ENCODE results near the gene MEIS2.

MEIS2 gene

DNA sequence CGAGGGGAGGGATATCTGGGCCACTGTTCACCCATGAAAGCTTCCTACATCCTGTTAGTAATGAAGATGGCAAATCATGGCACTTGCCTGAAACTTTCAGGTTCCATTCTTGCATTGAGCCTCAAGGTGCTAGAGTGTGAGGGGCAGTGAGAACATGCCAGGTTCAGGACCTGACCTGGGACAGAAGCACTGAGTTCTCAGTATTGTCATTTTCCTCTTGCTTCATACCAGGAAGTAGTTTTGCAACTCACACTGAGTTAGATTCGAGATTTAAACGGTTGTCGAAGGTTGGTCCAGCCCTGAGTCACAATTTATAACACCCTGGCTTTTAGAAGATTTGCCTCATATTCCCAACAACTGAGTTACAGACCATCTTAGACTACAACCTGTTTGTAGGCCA, 11.8 kb upstream of the MEIS2 start:
- DNase-seq = no peak

DNA sequence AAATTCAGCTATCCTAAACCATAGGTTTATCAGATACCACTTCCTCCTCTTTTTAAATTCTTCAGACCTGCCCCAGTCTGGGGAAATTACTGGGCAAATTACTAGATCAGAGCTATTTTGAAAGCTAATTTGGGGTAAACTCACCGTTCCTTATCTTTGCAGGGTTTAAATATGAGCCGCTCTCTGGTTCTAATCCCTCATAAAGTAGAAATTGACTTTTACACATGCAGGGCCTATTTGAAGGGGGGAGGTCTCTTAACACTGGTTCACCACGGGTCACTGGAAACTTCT, 11.0 kb upstream of the MEIS2 start:
- no peak for DNase-seq

DNA sequence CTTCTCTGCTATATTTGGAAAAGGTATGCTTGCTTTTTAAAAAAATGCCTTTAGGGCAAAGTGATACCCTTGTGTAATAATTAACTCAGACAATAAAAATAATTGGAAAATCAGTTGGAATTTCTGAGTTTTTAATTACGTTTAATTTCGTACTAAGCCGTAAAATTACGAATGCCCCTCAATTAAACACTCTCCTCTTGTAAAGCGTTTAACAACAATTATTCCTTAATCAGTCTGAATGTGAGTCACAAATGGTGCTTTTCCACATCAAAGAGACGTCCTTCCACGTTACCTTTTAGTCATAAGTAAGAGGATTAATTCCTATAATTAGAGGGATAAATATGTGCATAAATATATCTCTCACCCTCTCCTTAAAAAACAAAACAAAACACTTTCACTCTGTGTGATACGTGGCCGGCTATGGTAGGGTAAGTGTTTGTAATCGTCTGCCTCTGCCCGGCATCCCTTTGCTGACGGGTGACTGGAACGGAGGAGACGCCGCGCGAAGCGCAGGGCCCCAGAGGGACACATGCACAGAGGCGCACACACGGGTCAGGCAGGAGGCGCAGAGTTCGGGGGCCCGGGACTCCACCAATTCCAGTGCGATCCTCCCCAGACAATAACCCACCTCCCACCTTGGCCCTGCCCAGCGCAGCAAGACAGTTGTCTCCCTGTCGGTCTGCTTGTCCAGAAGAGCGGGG, 9.7 kb upstream of the MEIS2 start:
- no peak for DNase-seq

DNA sequence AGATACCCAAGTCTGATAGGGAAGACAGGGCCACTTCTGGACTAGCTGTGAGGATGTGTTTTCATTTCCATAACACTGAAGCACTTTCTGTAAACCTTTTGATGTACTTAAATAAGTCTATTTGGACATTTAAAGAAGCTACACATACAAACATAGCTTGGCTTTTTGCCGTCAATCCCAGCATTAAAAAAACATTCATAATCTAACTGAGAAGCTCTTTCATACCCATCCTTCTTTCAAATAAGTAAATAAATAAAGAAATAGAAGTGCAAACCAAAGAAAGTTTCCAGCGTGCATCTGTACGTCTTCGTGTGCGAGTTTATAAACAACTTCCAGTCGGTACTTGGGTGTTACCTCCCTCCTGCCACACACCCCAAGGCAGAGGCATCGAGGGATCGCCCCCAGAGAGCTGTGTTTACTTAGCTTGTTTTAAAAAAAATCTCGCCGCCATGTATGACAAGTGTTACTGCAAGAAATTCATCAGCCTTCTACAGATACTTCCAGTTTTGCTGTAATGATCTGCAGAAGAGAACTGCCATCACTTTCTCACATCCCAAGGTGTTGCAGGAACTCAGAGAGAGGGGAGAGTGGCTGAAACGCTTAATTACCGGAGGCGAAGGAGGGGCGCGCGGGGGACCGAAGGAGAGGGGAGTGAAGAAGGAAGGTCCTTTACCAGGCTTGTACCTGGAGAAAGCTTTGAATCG, 9.0 kb upstream of the MEIS2 start:
- no peak for DNase-seq

DNA sequence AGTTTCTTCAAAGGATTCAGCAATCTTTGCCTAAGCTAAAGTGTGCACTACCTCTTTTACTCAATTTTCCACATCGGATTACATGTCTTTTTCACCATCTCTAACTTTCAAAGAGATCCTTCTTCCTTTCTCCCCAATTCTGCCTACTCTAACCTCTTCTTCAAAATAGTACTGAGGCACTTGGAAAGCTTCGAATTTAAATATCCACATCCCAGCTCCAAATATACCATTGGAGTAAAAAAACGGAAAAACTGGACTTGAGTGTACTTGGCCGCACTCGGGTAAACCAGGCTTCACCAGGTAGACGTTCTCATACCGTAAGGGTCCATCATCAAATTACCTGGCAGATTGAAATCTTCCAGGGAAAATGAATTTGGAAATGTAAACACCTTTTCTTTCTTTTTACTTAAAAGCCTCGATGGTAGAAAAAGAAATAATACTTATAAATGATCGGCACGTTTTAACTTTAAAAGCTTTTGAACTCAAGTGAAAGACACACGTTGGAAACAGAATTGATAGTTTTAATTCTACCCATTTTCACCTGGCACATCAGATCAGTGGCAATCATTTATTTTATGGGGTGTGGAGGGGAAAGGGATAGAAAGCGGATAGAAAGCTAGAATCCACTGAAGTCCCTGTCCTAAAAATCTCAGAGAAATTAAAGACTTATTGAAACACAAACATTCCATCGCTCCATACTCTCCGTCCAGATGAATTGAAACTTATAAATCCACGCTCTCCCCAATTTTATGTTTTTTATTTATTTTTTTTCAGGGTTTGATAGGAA, 8.2 kb upstream of the MEIS2 start:
- DNase-seq = no peak

DNA sequence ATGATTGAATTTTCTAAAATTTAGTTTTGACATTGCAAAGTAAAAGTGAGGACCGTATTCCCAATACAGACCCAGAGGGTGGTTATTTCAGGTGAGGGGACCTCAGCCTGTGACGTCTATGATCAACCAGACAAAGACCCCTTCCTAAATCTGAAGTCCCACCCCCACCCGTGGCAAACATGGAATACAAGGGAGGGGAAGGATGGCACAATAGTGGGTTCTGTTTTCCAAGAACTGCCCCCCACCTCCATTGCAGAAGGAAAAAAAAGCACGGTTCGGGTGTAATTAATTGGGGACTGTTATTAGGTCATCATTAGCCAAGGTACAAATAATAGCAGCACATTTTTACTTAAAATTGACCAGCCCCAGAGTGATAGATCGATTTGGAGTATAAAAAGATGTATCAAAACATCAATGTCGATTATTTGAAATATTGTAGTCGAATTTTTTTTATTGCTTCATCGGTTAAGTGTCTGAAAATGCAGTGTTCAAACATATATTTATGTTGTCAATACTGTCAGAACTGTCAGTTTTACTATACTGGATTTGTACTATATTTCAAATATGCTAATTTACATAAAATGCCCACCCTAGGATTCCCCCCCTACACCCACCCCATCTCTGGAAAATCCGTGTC, 7.5 kb upstream of the MEIS2 start:
- DNase-seq = no peak

DNA sequence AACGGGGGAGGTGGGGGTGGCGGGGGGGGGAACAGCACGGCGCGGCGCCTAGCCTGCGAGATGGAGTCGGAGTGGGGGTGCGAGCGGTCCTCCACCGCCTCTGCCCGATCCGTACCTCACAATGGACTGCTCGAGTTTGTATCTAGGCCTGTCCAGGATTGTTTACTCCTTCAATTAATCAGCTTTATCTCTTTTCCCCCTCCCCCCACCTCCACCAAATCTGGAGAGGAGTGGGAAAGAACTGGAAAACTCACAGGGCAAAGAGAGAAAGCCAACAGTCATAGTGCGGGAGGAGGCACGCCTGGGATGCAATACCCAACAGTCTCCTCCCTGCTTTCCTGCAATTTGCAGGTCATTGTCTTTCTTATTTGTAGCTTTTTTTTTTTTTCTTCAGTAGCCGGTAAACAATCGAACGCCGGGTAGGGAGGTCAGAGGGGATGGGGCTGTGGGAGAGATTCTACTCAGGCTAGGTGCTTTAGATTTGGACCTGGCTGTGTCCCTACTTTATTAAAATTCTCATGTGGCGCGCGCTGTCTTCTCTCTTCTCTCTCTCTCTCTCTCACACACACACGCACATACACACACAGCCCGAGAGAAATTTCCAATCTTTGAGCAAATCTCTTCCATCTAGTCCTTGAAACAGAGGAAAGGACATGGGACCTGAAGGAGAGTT, 6.9 kb upstream of the MEIS2 start:
- DNase-seq = no peak

DNA sequence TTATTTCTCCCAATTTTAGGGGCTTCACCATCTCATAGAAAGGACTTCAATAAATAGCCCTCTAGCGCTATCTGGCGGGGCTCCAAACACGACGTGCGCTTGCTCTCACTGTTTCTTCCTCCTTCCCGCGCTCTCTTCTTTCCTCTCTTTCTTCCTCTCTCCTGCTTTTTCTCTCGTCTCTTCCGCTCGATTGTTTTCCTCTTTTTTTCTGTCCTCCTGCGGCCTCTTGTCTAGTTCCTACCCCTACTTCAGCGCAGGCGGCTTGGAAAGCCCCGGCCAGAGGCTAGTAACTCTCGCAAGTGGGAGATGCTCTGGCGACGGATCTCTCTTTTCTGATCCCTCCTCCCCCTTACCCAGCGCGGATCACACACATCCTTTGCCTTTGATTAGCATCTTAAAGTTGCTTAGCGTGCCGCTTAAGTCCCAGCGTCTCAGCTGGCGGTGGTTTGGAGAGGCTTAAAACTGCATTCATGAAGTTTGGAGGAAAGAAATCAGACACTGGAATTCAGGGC, 6.2 kb upstream of the MEIS2 start:
- DNase-seq = peak; percentile 13

DNA sequence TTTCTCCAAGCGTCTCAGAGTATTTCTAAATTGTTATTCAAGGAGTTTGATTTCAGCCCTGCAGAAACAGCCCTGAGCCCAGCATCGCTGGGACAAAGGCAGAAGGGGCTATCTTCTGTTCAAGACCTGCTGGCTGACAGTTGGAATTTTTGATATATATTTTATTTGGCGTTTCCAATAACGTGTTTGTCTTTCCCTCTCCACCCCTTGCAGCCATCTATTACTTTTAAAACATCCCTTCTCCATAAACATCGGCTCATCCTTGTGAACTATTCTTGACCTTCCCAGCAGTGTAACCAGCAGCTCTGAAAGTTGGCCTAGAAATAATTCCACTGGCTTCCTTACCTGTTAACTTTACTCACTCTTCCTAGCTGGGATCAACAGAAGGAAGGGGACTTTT, 5.5 kb upstream of the MEIS2 start:
- no peak for DNase-seq

DNA sequence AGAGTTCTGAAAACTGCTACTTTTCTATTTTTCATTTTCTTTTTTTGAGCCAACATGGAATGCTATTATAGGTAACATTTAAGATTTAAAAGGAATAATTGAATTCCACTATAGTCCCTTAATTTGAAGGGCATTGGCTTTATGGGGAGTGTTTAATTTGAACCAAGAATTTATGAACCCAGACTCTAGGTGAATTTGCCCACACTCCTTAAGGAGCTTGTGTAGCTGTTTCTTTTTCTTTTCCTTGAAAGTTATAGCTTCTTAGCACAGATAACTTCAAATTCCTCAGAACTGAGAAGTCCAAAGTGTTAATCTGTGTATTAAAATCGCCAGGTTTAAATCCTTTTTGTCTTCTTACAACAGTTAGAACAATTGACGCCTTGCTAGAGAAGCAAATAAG, 4.7 kb upstream of the MEIS2 start:
- no peak for DNase-seq

DNA sequence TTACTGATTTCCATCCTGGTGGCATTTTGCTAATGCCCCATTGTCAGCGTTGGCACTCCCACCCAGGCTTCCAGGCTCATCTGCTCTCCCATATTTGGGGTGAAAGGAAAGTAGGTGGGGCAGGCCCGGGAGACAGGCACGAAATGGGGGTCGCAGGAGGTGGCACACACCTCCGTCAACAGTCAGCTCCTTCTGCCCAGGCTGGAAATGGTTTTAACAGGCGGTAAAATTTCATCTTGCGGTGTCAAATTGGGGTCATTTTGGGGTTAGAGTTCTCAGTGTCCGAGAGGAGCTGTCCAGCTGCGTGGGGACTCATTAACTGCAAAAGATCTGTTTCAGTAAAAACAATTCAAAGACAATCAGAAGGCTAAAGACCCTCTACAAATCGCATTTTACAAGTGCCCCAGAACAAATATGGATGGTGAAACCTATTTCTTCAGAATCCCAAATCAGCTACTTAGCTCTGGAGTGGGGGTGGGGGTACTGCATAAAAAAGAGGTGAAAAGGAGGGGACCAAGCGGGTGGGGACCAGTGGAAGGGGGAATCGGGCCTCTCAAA, 4.2 kb upstream of the MEIS2 start:
- DNase-seq = no peak

DNA sequence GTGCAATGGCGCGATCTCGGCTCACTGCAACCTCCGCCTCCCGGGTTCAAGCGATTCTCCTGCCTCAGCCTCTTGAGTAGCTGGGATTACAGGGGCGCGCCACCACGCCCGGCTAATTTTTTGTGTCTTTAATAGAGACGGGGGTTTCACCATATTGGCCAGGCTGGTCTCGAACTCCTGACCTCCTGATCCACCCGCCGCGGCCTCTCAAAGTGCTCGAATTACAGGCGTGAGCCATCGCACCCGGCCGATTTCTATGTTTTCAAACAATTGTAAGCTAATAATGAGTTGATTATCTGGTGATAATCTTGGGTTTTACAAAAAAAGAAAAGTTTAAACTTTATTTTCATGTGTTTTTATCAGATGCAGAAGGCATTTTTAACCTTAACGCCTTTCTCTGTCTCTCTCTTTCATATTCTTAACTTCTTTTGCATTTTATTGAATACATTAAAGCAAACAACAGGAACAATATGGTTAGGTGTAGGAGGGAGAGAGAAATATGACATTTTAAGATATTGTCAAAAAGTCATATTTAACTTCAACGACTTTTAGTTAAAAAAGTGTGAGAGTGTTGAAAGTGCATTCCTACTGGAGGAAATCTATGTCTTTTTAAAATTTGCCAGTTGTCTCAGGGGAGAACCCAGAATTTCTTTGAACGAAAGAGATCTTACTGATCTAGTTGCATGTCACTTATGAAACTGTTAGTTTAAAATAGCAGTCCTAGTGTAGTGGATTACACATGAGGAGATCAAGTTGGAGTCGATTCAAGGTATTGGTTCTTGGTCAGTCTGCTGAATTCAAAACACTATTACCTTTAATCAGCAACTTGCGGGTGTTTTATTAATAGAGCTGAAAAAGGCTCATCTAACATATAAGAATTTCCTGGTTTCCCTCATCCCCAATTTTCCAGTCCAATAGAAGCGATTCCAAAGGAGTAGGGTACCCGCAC, 3.4 kb upstream of the MEIS2 start:
- no peak for DNase-seq

DNA sequence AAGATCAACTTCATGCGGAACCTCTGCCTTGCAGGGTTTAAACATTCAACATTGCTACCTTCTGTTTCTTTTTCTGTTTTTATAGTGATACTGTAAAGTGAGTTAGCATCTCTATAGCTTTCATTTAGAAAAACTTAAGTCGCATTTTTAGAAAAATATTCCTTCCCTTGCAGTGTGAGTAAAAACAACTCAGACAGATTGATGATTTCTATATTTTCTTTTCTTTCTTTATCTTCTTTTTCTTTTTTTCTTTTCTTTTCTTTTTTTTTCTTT, 2.8 kb upstream of the MEIS2 start:
- DNase-seq = no peak

DNA sequence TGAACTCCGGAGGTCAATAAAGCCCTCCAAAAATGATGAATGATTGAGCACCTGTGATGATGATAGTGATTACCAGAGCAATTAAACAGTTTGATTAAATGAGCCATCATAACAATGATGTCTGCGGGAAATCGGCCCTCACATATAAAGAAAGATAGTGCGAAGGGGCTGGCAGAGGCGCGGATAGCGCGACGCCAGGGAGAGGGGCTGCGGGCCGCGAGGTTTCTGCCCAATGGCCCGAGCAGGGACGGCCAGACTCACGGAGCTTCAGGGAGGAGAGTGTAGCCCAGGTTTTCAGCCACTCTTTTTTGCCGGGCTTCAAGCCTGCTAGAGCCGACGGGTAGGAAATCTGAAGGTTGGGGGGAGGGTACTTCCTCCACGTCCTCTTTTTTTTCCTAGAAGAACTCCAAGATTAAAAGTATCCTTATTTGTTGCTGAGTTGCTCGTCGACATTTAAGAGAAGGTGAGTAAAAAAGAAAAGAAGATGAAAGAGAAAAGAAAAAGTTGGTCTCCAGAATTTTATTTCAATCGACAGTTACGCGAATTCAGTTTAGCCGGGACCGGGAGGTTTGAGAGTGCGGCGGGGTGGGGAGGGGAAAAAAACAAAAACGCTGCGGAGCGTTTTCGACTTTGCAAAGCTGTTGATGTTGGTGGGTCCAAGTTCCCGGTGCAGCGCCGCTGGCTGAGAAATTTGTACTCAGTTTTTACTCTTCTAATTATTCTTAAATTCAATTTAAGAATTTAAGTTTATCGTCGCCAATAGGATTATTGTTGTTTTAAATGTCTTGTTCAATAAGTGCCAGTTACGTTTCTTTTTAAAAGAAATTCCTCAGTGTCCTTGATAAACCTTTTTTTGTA, 2.2 kb upstream of the MEIS2 start:
- DNase-seq = peak; percentile 33

DNA sequence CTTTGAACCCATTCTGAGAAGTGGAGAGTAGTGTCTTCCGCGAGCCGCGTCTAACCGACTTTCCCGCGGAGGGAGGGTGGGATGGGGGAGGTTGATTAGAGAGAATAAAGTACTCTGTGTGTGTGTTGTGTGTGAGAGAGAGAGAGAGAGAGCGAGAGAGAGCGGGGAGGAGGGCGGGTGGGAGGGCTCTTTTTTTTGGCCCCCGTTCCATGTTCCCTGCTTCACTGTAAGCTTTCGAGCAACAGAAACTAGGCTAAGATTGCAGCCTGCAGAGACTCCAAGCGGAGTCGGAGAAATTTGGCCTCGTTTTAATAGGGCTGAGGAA, 1.6 kb upstream of the MEIS2 start:
- DNase-seq = no peak

DNA sequence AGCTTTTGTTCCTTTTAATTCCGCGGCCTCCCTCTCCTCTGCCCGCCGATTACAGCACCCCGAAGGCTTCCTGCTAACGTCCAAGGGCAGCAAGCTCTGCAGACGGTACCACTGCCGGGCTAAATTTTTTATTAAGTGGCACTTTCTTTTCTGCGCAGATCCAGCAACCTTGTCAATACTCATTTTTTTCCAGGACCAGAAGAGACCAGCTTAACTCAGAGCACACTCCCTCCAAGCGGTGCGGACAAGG, 542 bp upstream of the MEIS2 start:
- DNase-seq = no peak

DNA sequence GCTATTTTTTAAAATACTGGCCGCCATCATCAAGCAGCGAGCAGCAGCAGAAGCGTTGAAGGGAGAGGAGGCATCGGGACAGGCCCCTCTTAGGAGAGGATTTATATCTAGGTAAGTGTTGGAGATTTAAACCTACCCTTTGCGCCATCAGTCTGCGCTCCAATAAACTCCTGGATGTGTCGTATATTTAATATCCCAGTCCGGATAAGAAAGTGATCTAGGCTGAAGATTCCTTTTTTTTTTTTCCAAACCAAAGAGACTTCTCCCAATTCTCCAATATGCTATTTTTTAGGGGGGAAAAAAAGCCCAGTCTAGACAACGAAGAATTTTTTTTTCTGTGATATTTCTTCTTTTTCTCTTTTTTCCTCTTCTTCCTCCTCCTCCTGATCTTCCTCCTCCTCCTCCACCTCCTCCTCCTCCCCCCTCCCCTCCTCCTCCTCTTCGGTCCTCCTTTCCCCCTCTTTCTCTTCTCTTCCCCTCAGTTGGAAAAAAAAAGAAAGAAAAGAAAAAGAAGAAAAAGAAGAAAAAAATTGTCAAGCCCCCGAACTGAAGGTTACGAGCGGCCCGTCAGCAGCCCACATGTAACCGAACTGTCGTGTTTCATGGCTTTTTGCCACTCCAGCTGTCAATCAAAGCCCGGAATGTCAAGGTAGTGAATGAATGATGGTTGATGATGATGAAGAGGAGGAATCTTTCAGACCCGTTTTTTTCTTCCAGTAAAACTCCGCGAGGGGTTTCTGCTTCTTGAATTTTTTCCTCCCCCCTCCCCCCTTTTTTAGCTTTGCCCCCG, 835 bp downstream of the MEIS2 start:
- DNase-seq = peak; percentile 48

DNA sequence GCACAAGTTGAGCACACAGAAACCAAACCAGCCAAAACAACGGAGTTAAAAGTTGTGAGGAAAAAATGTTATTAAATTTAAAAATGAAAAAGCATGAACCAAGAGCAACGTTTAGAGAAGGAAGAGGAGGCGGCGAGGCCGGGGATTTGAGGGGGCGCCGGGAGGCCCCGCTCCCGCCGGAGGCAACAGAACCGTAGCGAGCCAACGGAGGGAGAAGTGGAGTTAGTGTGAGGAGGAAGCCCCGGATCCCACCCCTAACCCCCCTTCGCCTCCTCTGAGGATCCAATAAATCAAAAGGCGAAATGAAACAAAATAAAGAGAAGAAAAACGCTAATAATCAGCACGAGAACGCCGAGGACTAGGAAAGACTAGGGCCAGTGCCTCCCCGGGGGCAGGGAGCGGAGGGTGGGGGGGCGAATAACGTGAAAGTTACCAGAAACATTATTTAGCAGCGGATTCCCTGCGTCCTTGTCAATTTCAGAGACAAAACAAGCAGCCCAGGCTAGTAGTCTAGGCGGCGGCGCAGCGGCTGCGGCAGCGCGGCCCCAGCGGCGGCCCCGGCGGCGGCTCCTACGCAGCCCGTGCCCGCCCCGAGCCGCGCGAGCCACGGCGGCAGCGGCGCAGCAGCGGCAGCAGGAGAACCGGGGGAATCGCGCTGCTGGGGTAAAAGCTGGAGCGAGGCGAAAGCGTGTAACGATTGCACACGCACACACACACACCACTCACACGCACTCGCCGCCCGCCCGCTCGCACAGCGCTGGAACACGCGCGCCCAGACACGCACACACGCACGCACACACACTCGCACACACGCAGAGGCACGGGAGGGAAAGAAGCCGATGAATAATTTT, 1.7 kb downstream of the MEIS2 start:
- peak; percentile 47 for DNase-seq

DNA sequence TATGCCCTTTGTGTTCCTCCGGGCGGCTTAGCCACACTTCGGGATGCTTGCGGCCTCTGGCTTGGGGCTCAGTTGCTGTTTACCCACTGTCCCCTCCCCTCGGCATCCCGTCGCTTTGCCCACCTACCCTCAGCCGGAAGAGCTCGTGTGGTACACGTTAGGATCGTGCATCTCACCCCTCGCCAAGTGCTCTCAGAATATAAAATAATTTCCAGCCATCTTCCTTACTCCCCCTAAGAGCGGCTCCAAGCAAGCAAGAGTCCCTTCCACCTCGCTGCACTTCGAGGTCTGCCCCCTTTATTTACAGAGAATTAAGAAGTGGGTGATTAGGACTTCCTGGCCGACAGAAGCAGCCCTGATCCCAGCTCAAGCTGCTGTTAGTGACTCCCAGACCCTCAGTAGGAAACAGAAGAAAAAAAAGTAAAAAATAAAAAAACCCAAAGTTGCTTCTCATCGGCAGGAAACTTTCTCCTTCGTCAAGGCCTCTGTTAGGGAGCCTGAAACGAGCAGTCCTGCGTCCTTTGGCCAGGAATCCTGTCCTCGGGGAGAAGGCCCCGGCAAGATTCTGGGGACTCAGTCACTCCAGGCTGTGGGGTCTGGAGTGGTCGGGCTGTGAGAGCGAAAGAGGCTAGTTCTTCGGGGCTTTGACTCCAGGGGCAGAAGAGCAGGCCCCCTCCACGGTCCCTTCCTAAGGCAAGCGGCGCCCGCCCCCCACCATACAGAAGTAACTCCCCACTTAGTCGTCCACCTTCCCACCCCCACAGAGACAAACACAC, 3.0 kb downstream of the MEIS2 start:
- DNase-seq = peak; percentile 31
